Activated naive CD8-positive, alpha-beta T cell treated with anti-CD3 and anti-CD28 coated beads for 36 hours (primary cell): ENCODE measurements around the gene MEPCE. TPM values are rescaled to one million over a fixed set of nuclear protein-coding genes. Genes with fewer than 3 reads are reported as not detected.
"Not testable (repeated sequence)": the region's sequence is repeated elsewhere in the genome, so short reads cannot be mapped to it uniquely, and the experiment has no call there.

ENCODE experiments used
- DNase-seq: peaks from one replicate; pipeline ENCODE4 v3.0.0; 2021
- H3K27ac Mint-ChIP-seq: one replicate; pipeline ENCODE4 v1.8.0; 2022; ENCODE audit warnings: mild to moderate bottlenecking, moderate library complexity, mixed read lengths
- H3K27me3 Mint-ChIP-seq: one replicate; pipeline ENCODE4 v1.8.0; 2022; ENCODE audit warnings: mild to moderate bottlenecking, mixed read lengths
- H3K36me3 Mint-ChIP-seq: one replicate; pipeline ENCODE4 v1.8.0; 2021; ENCODE audit warnings: mild to moderate bottlenecking, mixed read lengths
- H3K4me1 Mint-ChIP-seq: one replicate; pipeline ENCODE4 v1.8.0; 2021; ENCODE audit warnings: mixed read lengths
- H3K4me3 Mint-ChIP-seq: one replicate; pipeline ENCODE4 v1.8.0; 2022; ENCODE audit warnings: mild to moderate bottlenecking, moderate library complexity, mixed read lengths
- H3K9me3 Mint-ChIP-seq: one replicate; pipeline ENCODE4 v1.8.0; 2022; ENCODE audit warnings: mixed read lengths
- total RNA-seq, 2 experiments: library from RNA; stranded (reverse); gene quantifications; one replicate each; pipeline ENCODE4 v1.2.3, GENCODE V29; 2021

The MEPCE gene
- total RNA-seq, 2 experiments from 2014 or later: 60.1 to 65.4 TPM

GRCh38 chr7:100435401-100436304, 6.0 kb downstream of the MEPCE start:
- Mint-ChIP-seq H3K9me3 (no peaks in the 10 kb centered on the region), H3K4me1 (peaks cover 43% of the 10 kb centered on the region), H3K36me3 (peaks cover 45% of the 10 kb centered on the region), H3K27me3 (no peaks in the 10 kb centered on the region), H3K27ac (peak overlapping the region; percentile 97), H3K4me3 (peak overlapping the region; percentile 90)
- DNase-seq: peak; percentile 55

- Mint-ChIP-seq H3K27ac (no peak overlapping the region), H3K27me3 (no peaks in the 10 kb centered on the region)
These were observed 7.8 kb downstream of the MEPCE start for GRCh38 chr7:100437150-100438100.

GRCh38 chr7:100438172-100438571, 8.5 kb downstream of the MEPCE start:
- peaks cover 23% of the 10 kb centered on the region for H3K4me1 Mint-ChIP-seq
- no peak overlapping the region for H3K27ac Mint-ChIP-seq
- DNase-seq: no peak
- no peak overlapping the region for H3K4me3 Mint-ChIP-seq
- peaks cover 25% of the 10 kb centered on the region for H3K36me3 Mint-ChIP-seq
- H3K27me3 Mint-ChIP-seq: no peaks in the 10 kb centered on the region
- H3K9me3 Mint-ChIP-seq: no peaks in the 10 kb centered on the region

More at GRCh38 chr7:100437150-100438100, 7.8 kb downstream of the MEPCE start:
- Mint-ChIP-seq H3K4me1 (peaks cover 30% of the 10 kb centered on the region), H3K9me3 (no peaks in the 10 kb centered on the region), H3K4me3 (peak overlapping the region; percentile 7), H3K36me3 (peaks cover 32% of the 10 kb centered on the region)
- no peak for DNase-seq

- Mint-ChIP-seq H3K4me1 (peaks cover 18% of the 10 kb centered on the region), H3K36me3 (peaks cover 20% of the 10 kb centered on the region)
- not testable (repeated sequence) for H3K4me3 Mint-ChIP-seq, H3K27ac Mint-ChIP-seq, H3K27me3 Mint-ChIP-seq, H3K9me3 Mint-ChIP-seq, DNase-seq
These were observed 9.1 kb downstream of the MEPCE start for GRCh38 chr7:100438731-100439130.

- Mint-ChIP-seq H3K4me1 (peaks cover 14% of the 10 kb centered on the region), H3K36me3 (peaks cover 15% of the 10 kb centered on the region)
- not testable (repeated sequence) for DNase-seq, H3K9me3 Mint-ChIP-seq, H3K27me3 Mint-ChIP-seq, H3K4me3 Mint-ChIP-seq, H3K27ac Mint-ChIP-seq
These were observed 9.6 kb downstream of the MEPCE start for GRCh38 chr7:100439244-100439643.

DNA sequence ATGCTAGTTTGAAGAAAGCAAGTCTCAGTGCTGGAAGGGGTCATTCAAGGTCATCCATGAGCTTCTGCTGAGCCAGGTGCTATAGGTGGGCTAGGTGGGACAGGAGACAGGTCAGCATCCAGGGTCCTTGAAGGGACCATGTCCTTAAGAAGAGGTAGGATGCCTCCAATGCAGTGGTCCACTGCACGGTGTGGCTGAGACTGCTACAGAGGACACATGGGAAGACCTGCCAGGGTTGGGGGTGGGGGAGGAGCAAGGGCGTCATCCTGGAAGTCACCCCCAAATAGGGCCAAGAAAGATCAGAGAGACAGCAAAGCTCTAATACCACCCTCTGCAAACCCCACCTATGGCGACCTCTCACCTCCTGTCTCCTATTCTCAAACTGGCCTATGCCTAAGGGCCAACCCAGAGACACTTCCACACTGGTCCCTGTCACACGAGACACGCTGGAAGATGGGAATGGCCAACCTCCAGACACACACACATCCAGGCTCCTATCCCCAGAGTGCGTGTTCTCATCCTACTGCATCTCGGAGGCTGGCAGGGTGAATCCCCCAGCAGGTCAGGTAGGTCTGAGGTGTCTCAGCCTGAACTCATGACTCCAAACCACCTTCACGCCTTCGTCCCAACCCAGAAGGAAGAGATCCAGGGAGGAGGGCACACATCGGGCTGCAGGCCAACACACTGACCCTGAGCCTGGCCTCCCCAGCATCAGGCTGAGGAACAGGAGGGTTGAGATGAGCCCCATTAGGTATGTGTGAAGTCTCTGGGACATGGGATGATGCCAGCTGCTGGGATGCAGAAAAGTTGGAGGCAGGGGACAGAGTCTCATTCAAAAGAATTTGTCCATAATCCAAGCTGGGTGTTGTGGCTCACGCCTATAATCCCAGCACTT, 12.3 kb downstream of the MEPCE start:
- H3K27me3 Mint-ChIP-seq: no peaks in the 10 kb centered on the region
- H3K27ac Mint-ChIP-seq: no peak overlapping the region
- no peaks in the 10 kb centered on the region for H3K9me3 Mint-ChIP-seq
- H3K36me3 Mint-ChIP-seq: no peaks in the 10 kb centered on the region
- DNase-seq: no peak
- peaks cover 16% of the 10 kb centered on the region for H3K4me1 Mint-ChIP-seq
- no peak overlapping the region for H3K4me3 Mint-ChIP-seq

- Mint-ChIP-seq H3K4me3 (no peak overlapping the region), H3K36me3 (no peaks in the 10 kb centered on the region), H3K27ac (no peak overlapping the region), H3K4me1 (peaks cover 15% of the 10 kb centered on the region), H3K27me3 (no peaks in the 10 kb centered on the region), H3K9me3 (no peaks in the 10 kb centered on the region)
- DNase-seq: no peak
These were observed 13.6 kb downstream of the MEPCE start for GRCh38 chr7:100443096-100443840.

DNA sequence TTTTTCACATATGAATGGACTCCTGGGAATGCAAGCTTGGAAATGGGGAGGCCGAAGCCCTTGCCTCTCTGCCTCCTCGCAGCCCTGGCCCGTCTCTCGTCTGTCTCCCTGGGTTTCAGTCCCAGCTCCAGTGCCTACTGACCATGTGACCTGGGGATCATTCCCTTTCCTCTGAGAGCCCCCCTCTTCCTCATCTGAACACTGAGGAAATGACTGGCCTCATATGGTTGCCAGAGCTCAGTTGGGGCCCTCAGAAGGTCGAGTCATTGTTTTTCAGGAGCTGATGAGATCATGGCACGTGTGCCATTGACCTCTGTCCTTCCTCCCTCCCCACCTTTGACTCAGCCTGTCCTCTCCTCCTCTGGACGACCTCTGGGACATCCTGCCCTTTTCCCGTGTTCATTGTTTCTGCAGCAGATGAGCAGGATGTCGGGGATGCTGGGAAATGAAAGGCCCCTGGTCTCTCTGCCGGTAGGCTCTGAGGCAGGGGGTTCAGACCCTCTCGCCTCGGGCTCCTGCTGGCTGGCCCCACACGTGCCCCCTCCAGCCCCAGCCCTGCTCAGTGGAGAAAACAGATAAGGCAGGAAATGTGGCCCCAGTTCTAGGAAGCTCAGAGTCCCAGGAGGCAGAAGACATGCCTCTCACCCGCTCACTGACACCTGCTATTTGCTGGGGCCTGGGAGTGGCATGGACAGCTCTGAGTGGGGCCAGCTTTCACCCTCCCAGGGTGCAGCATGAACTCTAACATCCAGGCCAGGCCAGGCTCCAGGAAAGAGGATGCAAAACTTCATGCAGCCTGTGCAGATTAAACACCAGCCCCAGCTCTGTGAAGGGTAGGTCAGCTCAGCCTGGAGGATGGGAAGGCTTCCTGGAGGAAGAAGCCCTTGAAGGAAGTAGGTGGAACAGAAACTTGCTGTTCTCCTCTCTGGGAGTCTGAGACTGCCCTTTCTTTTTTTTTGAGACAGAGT, 15.0 kb downstream of the MEPCE start:
- no peak overlapping the region for H3K4me3 Mint-ChIP-seq
- DNase-seq: no peak
- peak overlapping the region; percentile 79 for H3K27ac Mint-ChIP-seq
- no peaks in the 10 kb centered on the region for H3K36me3 Mint-ChIP-seq
- peaks cover 15% of the 10 kb centered on the region for H3K4me1 Mint-ChIP-seq
- no peaks in the 10 kb centered on the region for H3K27me3 Mint-ChIP-seq
- H3K9me3 Mint-ChIP-seq: no peaks in the 10 kb centered on the region

GRCh38 chr7:100446040-100446439, 16.4 kb downstream of the MEPCE start:
- H3K36me3 Mint-ChIP-seq: no peaks in the 10 kb centered on the region
- H3K9me3 Mint-ChIP-seq: no peaks in the 10 kb centered on the region
- peaks cover 18% of the 10 kb centered on the region for H3K4me1 Mint-ChIP-seq
- H3K27ac Mint-ChIP-seq: no peak overlapping the region
- no peak overlapping the region for H3K4me3 Mint-ChIP-seq
- H3K27me3 Mint-ChIP-seq: no peaks in the 10 kb centered on the region
- no peak for DNase-seq

DNA sequence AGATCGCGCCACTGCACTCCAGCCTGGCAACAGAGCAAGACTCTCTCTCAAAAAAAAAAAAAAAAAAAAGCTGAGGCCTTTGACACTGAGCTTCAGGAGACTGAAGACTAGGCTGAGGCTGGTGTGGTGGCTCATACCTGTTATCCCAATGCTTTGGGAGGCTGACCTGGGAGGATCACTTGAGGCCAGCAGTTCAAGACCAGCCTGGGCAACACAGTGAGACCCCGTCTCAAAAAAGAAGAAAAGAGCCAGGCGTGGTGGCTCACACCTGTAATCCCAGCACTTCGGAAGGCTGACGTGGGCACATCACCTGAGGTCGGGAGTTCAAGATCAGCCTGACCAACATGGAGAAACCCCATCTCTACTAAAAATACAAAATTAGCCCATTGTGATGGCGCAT, 17.7 kb downstream of the MEPCE start:
- peaks cover 18% of the 10 kb centered on the region for H3K4me1 Mint-ChIP-seq
- not testable (repeated sequence) for DNase-seq, H3K36me3 Mint-ChIP-seq, H3K27ac Mint-ChIP-seq, H3K9me3 Mint-ChIP-seq, H3K4me3 Mint-ChIP-seq, H3K27me3 Mint-ChIP-seq

GRCh38 chr7:100449190-100449795, 19.7 kb downstream of the MEPCE start:
- Mint-ChIP-seq H3K4me1 (peaks cover 16% of the 10 kb centered on the region), H3K4me3 (no peak overlapping the region), H3K27ac (no peak overlapping the region), H3K36me3 (no peaks in the 10 kb centered on the region), H3K9me3 (no peaks in the 10 kb centered on the region), H3K27me3 (no peaks in the 10 kb centered on the region)
- DNase-seq: no peak

GRCh38 chr7:100452513-100452912, 22.9 kb downstream of the MEPCE start:
- H3K27ac Mint-ChIP-seq: no peak overlapping the region
- H3K9me3 Mint-ChIP-seq: no peaks in the 10 kb centered on the region
- no peak overlapping the region for H3K4me3 Mint-ChIP-seq
- no peaks in the 10 kb centered on the region for H3K36me3 Mint-ChIP-seq
- H3K27me3 Mint-ChIP-seq: no peaks in the 10 kb centered on the region
- no peak for DNase-seq
- H3K4me1 Mint-ChIP-seq: peaks cover 10% of the 10 kb centered on the region

GRCh38 chr7:100453854-100454253, 24.2 kb downstream of the MEPCE start:
- H3K9me3 Mint-ChIP-seq, H3K27me3 Mint-ChIP-seq, H3K4me3 Mint-ChIP-seq, H3K36me3 Mint-ChIP-seq, H3K27ac Mint-ChIP-seq, DNase-seq: not testable (repeated sequence)
- H3K4me1 Mint-ChIP-seq: peaks cover 13% of the 10 kb centered on the region
